Measurements from ENCODE around the gene CADM4.
"Not testable (repeated sequence)": the region's sequence is repeated elsewhere in the genome, so short reads cannot be mapped to it uniquely, and the experiment has no call there.

CADM4 gene, protein sequence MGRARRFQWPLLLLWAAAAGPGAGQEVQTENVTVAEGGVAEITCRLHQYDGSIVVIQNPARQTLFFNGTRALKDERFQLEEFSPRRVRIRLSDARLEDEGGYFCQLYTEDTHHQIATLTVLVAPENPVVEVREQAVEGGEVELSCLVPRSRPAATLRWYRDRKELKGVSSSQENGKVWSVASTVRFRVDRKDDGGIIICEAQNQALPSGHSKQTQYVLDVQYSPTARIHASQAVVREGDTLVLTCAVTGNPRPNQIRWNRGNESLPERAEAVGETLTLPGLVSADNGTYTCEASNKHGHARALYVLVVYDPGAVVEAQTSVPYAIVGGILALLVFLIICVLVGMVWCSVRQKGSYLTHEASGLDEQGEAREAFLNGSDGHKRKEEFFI

DNA sequence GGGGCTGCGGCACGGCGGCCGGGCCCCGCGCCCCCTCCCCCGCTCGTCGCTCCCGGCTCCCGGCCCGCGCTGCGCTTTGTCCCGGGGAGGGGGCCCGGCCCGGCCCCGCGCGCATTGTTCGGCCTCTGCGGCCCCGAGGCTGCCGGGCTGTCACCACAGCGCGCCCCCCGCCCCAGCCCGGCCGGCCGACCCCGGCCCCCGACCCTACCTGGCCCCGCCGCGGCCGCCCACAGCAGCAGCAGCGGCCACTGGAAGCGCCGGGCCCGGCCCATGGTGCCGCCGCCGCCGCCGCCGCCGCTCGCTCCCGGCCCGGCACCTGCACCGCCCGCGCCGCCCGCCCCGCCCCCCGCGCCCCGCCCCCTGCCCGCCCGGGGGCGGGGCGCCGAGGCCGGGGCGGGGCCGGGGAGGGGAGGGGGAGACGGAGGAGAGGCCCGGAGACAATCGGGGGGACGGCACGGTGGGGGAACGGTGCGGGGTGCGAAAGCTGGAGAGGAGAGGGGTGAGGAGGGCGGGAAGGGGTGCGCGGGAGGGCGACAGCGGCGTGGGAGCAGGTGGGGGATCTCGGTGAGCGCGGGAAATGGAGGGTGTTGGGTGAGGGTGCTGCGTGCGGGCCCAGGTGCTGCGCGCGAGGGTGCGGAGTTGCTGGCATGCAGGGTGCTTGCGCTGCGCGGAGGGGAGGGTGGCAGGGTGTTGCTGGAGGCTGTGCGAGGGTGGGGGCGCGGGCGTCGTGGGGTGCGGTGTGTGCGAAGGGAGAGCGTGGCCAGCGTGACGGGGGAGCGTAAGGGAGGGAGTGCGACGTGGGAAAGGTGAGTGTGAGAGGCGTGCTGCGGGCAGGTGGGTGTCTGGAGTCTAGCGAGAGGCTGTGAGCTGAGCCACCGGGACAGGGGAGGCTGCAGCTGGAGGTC is at the start of gene CADM4:
Gene CADM4 (minus strand): TSS at position 332 of the 905 bp plus-strand sequence. CDS start 60 bp downstream, at position 272.
- DNase-seq: peak; percentile 28

DNA sequence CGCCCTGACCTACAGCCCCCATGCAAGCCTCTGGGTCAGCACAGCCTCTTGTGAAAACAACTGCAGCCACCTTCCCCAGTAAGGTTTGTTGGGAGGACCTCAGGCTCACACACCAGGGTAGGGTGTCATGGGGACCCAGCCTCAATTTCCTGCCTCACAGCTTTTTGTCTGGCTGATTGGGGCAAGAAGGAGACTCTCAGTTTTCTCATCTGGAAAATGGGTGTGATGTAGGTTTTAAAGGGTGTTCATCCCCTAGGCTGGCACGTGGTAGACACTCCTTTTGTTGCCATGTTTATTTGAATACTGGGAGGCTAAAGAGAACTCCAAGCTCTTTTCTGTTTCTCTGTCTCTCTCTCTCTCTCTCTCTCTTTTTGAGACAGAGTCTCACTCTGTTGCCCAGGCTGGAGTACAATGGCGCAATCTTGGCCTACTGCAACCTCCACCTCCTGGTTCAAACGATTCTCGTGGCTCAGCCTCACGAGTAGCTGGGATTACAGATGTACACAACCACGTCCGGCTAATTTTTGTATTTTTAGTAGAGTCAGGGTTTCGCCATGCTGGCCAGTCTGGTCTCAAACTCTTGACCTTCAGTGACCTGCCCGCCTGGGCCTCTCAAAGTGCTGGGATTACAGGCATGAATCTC is 48.5 kb upstream of the CADM4 start:
- DNase-seq: no peak

DNA sequence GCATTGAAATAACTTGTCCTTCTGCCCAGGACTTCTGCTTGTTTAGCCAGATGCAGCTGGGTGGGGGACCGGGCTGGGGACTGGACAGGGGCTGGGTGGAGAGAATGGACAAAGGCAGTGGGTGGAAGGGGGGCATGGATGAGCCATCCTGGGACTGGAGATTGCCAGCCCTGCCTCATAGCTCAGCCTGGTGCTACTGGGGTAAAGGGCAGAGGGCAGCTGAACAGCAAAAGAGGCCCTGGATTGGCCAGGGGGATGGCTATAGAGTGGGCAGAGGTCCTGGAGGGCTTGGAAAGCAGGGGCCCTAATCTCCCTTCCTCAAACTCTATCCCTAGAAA is 48.0 kb upstream of the CADM4 start:
- no peak for DNase-seq

DNA sequence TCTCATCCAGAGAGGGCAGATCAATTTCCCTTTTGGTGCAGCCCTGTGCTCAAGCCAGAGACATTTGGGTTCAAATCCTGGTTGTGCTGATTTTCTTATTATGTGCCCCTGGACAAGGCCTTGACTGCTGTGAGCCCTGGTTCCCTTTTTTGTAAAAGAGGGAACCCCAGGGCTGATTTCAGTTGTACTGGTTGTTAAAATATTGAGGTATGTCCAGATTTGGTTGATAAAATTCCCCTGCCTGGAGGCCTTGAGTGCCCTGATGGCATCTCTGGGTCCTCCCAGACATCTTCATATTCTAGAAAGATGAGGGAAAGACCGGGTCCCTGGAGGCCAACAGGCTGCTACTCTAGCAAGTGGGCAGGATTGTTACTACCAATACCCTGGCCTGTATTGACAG is 44.7 kb upstream of the CADM4 start:
- no peak for DNase-seq

DNA sequence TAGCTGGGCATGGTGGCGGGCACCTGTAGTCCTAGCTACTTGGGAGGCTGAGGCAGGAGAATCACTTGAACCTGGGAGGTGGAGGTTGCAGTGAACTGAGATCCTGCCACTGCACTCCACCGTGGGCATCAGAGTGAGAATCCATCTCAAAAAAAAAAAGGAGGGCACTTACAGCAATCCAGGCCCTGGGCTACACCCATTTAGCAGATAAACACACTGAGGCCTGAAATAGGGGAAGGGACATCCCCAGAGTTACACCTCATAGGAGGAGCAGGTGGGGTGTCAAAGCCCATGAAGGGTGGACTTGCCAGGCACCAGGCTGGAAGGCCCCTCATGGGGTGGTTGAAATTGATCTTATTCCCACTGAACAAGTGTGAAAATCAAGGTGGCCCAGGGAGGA is 44.3 kb upstream of the CADM4 start:
- no peak for DNase-seq

DNA sequence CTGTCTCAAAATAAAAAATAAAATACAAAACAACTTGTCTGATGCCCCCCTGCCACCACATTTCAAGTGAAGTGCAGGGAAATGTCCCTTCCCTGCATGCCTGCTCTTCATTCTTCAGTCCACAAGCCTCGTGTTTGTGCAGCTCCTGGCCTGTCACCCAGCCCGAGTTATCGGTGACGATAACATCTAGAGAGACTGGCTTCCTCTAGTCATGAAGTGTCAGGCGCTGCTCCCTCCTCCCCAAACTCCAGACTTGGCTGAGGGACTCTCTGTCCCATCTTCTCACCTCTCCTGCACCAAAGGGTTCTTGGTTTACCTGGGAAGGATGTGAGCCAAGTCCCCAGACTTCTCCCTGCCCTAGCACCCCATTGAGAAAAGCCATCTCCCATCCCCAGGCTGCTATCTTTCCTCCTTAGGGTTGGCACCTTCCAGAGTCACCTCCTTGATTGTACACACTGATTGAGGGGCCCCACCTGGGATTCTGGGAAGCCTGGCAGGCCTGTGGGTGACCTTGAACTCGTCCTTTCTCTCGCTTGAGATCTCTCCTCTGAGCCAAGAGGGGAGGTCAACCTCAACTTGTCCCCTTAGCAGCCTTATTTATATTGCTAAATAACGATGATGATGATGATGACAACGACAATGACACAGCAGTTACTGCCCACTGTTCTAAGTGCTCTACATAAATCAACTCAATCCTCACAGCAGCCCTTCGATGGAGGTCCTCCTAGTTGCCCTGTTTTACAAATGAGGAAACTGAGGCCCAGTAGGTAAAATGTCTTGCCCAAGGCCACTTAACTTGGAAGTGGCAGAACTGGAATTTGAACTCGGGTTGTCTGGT is 43.4 kb upstream of the CADM4 start:
- DNase-seq: no peak

DNA sequence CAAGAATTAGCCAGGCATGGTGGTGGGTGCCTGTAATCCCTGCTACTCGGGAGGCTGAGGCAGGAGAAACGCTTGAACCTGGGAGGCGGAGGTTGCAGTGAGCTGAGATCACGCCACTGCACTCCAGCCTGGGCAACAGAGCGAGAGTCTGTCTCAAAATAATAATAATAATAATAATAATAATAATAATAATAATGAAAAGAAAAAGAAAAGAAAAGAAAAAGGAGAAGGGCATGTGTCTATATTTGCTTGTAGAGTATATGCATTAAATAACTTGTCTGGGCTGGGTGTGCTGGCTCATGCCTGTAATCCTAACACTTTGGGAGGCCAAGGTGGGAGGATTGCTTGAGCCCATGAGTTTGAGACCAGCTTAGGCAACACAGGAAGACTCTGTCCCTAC is 42.6 kb upstream of the CADM4 start:
- not testable (repeated sequence) for DNase-seq

DNA sequence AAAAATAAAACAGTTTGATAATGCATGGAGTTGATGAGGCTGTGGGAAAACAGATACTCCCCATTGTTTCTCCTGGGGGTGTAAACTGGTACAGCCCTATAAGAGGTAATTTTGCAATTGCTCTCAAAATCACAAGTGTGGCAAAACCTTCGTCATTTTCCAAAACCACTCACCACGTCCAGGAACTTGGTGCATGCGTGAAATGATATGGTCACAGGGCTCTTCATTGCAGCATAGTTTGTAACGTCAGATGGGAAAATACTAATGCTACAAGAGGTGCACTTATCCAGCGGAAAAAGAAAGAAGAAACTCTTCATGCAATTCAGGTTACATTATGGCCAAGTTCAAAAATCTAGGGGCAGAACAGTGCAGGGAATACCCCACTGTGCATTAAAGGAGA is 42.2 kb upstream of the CADM4 start:
- DNase-seq: no peak

DNA sequence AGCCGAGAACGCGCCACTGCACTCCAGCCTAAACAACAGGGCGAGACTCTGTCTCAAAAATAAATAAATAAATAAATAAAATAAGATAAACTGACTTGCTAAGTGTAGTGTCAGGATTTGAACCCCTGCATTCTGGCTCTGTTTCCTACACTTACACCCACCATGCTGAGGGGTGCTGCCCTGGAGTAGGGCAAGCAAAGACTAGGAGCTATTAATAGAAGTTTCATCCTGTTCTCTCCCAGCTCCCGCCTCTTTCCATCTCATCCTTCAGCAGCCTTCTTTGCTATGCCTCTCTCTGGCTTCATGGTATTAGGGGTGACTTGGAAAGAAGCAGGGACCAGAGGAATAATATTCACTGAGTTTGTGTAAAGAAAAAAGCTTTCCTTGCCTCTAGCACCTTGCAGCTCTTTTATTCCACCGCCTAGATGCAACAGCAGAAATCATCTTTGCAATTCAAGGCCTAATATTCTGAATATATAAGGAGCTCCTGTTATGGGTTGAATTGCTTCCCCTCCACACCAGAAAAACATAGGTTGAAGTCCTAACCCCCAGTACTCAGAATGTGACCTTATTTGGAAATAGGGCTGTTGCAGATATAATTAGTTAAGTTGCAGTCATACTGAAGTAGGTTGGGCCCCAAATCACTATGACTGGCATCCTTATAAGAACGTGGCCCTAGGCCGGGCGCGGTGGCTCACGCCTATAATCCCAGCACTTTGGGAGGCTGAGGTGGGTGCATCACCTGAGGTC is 39.0 kb upstream of the CADM4 start:
- DNase-seq: no peak

DNA sequence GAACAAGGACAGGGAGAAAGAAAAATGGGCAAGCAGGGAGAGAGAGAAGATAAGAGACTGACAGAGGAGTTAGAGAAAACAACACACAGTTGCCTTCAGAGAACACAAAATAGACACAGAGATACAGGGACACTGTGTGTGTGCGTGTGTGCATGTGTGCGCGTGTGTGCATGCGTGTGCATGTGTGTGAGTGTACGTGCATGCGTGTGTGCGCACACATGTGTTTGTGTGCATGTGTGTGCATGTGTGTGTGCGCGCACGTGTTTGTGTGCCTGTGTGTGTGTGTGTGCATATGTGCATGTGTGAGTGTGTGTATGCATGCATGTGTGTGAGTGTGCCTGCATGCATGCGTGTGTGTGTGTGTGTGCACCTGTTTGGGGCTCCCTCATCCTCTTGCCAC is 36.3 kb upstream of the CADM4 start:
- DNase-seq: no peak

DNA sequence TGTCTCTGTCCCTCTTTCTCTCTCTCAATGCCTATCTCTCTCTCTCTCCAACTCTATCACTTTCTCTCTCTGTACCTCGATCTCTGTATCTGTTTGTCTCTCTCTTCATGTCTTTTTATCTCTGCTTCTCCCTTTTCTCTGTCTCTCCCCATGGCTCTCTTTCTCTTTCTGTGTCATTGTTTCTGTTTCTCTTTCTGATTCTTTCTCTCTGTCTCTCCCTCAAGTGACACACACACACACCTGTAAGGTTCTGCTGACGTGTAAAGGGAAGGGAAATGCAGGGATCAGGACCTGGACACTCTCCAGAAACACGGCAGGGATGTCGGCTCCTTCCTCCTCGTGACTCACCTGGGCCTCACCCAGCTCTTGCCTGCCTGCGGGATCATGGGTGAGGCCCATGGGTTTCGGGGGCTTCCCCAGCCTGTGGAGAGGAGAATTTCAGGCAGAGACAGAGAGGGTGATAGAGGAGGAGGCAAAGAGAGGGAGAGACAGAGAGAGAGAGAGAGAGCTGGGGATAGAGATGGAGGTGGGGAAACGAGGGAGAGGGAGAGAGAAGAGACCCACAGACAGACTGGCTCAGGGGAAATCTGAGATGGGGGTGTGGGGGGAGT is 35.7 kb upstream of the CADM4 start:
- DNase-seq: no peak

DNA sequence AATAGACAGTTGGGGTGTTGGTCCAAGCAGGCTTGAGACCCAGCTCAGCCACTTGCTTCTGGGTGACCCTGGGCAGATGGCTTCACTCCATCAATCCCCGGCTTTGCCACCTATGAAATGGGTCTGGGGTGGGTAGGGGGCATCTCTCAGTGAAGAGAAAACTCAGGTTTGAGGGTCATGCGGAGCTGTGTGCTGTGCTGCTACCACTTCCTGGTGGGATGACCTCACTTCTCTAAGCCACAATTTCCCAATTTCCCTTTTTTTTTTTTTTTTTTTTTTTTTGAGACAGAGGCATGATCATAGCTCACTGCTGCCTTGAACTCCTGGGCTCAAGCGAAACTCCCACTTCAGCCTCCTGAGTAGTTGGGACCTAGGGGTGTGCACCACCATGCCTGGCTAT is 34.9 kb upstream of the CADM4 start:
- no peak for DNase-seq

DNA sequence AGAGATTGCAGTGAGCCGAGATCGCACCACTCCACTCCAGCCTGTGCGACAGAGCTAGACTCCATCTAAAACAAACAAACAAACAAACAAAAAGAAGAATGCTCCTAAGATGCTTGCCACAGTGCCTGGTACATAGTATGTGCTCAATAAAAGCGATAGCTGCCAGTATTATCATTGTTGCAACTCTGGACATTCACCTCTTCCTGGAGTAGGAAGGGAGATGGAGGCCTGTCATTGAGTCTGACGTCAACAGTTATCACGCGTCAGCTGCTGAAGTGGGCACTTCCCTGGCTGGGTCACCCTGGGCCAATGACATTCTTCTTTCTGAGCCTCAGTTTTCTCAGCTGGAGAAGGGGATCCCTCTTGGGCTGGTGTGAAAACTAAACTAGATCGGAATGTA is 34.5 kb upstream of the CADM4 start:
- no peak for DNase-seq

DNA sequence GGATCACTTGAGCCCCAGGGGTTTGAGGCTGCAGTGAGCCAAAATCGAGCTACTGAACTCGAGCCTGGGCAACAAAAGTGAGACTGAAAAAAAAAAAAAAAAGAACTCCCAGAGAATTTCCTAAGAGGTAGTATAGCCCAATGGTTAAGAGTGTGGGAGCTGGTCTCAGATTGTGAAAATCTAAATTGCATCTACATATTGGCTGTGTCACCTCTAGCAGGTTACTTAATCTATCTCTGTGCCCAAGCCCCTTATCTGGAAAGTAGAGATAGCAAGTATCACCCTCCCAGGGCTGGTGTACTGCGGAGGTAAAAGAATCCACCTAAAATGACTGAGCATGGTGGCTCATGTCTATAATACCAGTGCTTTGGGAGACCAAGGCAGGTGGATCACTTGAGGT is 34.0 kb upstream of the CADM4 start:
- no peak for DNase-seq

DNA sequence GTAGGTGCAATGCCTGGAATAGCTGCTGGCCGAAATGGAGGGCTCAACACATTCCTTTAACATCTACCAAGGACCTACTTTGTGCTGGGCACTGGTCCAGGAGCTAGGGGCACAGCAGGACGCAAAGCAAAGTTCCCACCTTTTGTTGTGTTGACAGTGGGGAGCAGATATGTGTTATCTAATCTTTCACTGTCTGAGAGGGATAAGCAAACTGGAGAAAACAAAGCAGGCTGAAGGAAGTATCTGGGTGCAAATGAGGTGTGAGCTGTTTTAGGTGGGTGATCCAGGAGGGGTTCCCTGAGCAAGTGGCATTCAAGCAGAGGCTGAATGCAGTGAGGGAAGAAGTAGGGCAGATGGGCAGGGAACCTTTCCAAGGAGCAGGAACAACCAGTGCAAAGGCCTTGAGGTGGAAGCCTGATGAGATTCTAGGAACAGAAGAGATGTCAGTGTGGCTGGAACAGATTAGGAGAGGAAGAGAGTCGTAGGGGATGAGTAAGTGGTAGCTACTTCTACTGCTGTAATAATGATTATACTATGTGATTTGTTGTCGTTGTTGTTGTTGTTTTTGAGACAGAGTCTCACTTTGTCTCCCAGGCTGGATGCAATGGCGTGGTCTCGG is 32.5 kb upstream of the CADM4 start:
- DNase-seq: no peak

DNA sequence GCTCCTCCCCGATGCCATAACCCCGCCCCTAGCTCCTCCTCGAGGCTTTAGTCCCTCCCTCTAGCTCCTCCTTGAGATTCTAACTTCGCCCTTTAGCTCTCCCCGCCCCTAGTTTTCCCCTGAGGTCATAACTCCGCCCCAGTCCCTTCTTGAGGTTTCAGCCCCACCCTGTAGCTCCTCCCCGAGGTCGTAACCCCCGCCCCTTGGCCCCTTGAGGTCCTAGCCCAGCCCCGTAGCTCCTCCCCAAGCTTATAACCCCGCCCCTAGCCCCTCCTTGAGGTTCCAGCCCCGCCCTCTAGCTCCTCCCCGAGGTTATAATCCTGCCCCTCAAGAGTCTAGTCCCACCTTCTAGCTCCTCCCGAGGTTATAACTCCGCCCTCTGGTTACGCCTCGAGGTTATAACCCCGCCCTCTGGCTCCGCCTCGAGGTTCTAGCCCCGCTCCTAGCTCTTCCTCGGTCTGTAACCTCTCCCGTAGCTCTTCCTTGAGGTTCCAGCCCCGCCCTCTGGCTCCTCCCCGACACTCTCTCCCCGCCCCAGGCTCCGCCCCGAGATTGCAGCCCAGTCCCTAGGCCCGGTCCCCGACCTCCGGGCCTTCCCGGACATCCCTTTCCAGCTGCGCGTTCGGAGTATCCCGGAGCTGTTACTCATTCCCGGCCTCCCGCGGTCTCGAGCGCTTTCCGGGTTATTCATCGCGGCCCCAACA is 28.9 kb upstream of the CADM4 start:
- peak; percentile 98 for DNase-seq

DNA sequence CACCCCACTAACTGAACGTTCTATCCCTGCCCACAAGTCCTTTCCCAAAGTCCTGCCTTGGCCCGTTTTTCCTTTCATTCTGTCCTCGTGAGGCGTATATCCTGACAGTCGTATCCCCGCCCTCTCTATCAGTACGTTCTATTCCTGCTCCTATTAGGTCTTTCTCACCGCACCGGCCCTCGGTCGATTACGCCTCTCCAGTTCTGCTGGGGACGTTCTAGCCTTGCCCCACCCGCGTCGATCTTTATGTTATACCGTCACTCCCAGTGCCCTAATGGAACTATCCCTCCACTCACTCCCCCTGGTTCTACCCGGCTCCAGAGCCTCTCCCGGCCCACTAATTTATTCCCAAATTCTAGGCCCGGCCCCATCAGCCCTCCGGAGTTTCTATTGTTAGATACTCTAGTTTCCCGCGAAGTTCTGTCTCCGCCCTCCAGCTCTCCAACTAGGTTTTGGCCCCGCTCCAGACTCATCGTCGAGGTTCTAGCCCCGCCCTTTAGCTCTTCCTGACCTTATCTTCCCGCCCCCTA is 28.3 kb upstream of the CADM4 start:
- no peak for DNase-seq

DNA sequence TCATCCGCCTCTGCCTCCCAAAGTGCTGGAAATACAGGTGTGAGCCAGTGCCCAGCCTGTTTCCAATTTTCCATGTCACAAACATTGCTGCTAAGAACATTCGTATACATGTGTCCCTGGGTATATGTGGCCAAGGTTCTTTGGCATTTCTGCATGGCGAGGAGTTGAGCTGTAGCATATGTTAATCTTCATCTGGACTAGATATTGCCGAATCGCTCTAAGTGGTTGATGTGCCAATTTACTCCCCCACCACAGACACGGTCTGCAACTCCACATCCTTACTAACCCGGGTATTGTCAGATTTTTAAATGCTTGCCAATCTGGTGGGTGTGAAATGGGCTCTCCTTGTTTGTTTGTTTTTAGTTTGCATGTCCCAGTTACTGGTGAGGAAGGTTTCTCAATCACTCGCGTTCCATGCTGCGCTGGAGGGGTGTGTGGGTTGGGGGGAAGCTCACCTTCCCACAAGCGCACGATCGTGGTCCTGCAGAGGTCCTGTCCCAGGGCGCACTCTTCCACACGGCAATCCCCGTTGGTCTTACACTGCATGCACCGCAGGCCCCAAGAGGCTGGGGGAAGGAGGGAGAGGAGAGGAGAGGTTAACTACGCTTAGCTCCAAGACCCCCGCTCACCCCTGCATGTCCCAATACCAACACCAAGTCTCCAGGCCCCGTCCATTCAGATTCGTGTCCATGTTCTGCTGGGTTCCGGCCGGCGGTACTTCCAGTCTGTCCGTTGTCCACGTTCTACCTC is 27.7 kb upstream of the CADM4 start:
- no peak for DNase-seq

DNA sequence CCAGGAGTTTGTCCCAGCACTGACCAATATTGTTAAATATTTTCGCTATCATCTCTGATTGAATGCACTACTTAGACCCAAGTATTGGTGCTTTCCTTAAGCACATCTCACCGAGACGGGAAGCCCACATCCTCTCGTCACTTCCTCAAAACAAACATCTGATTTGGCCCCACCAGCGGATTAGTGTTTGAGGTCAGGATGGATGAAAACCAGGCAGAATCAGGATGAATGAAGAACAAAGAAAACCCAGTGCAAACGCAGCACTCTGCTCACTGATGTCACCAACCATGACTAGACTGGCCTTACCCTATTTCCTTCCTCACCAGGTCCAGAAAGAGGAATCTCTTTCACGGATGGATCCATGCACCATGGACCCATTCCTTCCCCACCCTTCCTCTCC is 24.4 kb upstream of the CADM4 start:
- DNase-seq: no peak
